K562 (cell line): Measurements from ENCODE around the gene PRLHR.

ENCODE experiments used
- BHLHE40 ChIP-seq: IDR thresholded peaks from 2 replicates; pipeline ENCODE4 v1.6.1; 2011; ENCODE audit warnings: low read length, improper control_type of control experiment
- EP400 ChIP-seq: fragments of 450-650 bp; IDR thresholded peaks from 2 replicates; pipeline ENCODE4 v1.6.1; 2017; ENCODE audit warnings: antibody characterized with exemption, mild to moderate bottlenecking, moderate library complexity
- EZH2 ChIP-seq: IDR thresholded peaks from 2 replicates; pipeline ENCODE4 v1.6.1; 2012; ENCODE audit warnings: low read depth, mild to moderate bottlenecking, inconsistent platforms, low read length, borderline replicate concordance
- IRF2 ChIP-seq: sonication (generic); formaldehyde crosslinking; IDR thresholded peaks from 2 replicates; pipeline ENCODE4 v1.8.1; 2022; ENCODE audit warnings: mild to moderate bottlenecking, missing genetic modification reagents
- SMARCC2 ChIP-seq: fragments of 450-650 bp; IDR thresholded peaks from 2 replicates; pipeline ENCODE4 v1.6.1; 2017; ENCODE audit warnings: antibody characterized with exemption, moderate library complexity, mild to moderate bottlenecking, low read depth
- ZNF24 ChIP-seq: fragments of 450-650 bp; IDR thresholded peaks from 2 replicates; pipeline ENCODE4 v1.6.1; 2016
- ZNF263 ChIP-seq: sonication (generic); formaldehyde crosslinking; IDR thresholded peaks from 2 replicates; pipeline ENCODE4 v1.8.0; 2022; ENCODE audit warnings: mild to moderate bottlenecking, missing genetic modification reagents, borderline replicate concordance
- ZNF274 ChIP-seq: IDR thresholded peaks from 2 replicates; pipeline ENCODE4 v1.6.1; 2011; ENCODE audit warnings: low read depth, mild to moderate bottlenecking, low read length, moderate library complexity, borderline replicate concordance
- ZNF354B ChIP-seq: fragments of 250-450 bp; sonication (Bioruptor Pico); IDR thresholded peaks from 2 replicates; pipeline ENCODE4 v1.4.0; 2020
- ZNF57 ChIP-seq: fragments of 450-650 bp; formaldehyde crosslinking; IDR thresholded peaks from 2 replicates; pipeline ENCODE4 v1.4.0; 2020; ENCODE audit warnings: mild to moderate bottlenecking, moderate library complexity
- ZNF740 ChIP-seq, 3 experiments: fragments of 200-800 bp in 1 of 3; sonication (Bioruptor generic) in 1 of 3; sonication (generic) in 1 of 3; formaldehyde crosslinking in 1 of 3; IDR thresholded peaks; 2 replicates each; pipeline versions ENCODE4 v1.6.1 to v1.8.0; 2016 to 2022; ENCODE audit warnings: mild to moderate bottlenecking in 2 of 3, missing compliant biosample characterization in 2 of 3, missing genetic modification characterization in 2 of 3, missing genetic modification reagents in 1 of 3
- TF ChIP-seq, protein P1 (sequence below), 3 experiments: IDR thresholded peaks in 2 of 3; conservative IDR thresholded peaks in 1 of 3; 2 replicates each; pipeline ENCODE4 v1.5.1; 2011 to 2012; ENCODE audit warnings: low read length in 3 of 3, mild to moderate bottlenecking in 3 of 3, control low read depth in 2 of 3, improper control_type of control experiment in 1 of 3, inconsistent platforms in 1 of 3, low read depth in 1 of 3, mixed read lengths in 1 of 3, moderate library complexity in 1 of 3; ENCODE audit not compliant: insufficient read depth in 2 of 3

DNA sequence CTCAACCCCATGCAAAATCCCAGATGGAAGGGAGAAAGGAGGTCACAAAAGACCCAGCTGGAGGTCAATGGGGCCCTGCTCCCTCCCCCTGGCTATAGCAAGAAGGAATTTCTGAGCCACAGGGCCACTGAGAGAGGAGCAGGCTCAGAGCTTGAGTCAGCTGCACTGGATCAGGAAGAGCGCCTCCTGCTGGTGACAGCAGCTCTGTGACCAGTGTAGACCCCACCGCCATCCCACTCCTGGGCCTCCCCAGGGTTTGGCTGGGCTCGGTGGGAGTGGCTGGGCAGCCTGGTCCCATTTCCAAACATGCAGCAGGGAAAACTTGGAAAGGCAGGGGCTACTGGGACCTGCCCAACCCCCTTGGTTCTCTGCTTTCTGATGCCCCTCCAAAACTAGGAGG, 31.5 kb upstream of the PRLHR start:
- TF ChIP-seq ZNF274 (no peak), EP400 (no peak), ZNF740 (CRISPR knock-in tag; IDR thresholded peaks at IDR 0.05) (no peak), ZNF740 (tag; IDR thresholded peaks at IDR 0.05) (no peak), IRF2 (CRISPR knock-in tag) (no peak), ZNF263 (CRISPR knock-in tag) (no peak), SMARCC2 (no peak), ZNF354B (no peak), ZNF24 (no peak), EZH2 (no peak), ZNF57 (CRISPR knock-in tag) (no peak), BHLHE40 (no peak)
- TF ChIP-seq, protein P1, sequence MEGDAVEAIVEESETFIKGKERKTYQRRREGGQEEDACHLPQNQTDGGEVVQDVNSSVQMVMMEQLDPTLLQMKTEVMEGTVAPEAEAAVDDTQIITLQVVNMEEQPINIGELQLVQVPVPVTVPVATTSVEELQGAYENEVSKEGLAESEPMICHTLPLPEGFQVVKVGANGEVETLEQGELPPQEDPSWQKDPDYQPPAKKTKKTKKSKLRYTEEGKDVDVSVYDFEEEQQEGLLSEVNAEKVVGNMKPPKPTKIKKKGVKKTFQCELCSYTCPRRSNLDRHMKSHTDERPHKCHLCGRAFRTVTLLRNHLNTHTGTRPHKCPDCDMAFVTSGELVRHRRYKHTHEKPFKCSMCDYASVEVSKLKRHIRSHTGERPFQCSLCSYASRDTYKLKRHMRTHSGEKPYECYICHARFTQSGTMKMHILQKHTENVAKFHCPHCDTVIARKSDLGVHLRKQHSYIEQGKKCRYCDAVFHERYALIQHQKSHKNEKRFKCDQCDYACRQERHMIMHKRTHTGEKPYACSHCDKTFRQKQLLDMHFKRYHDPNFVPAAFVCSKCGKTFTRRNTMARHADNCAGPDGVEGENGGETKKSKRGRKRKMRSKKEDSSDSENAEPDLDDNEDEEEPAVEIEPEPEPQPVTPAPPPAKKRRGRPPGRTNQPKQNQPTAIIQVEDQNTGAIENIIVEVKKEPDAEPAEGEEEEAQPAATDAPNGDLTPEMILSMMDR (IDR thresholded peaks at IDR 0.05 in 2 of 3, conservative IDR thresholded peaks at IDR 0.05 in 1 of 3; ENCODE audit: insufficient read depth in 2 of 3, low read depth in 1 of 3, low read length in 3 of 3): peak; percentile 32 to 55 (median 42); a peak in 4 of 6 replicates
